Measurements from ENCODE around the gene CARD14.
"Not testable (repeated sequence)": the region's sequence is repeated elsewhere in the genome, so short reads cannot be mapped to it uniquely, and the experiment has no call there.

The CARD14 gene

GRCh38 chr17:80248894-80249710 is 79.3 kb downstream of the CARD14 start:
- DNase-seq (ENCODE audit: low read depth, low spot score) = no peak

GRCh38 chr17:80251966-80252365 is 82.1 kb downstream of the CARD14 start:
- no peak for DNase-seq (ENCODE audit: low read depth, low spot score)

GRCh38 chr17:80252871-80253270 is 83.0 kb downstream of the CARD14 start:
- DNase-seq (ENCODE audit: low read depth, low spot score) = peak; percentile 68

GRCh38 chr17:80253631-80254395 is 84.0 kb downstream of the CARD14 start:
- DNase-seq (ENCODE audit: low read depth, low spot score) = no peak

- DNase-seq (ENCODE audit: low read depth, low spot score) = peak; percentile 91
Measured at GRCh38 chr17:80254396-80255251, 84.8 kb downstream of the CARD14 start.

- no peak for DNase-seq (ENCODE audit: low read depth, low spot score)
Measured at GRCh38 chr17:80256034-80256350, 86.2 kb downstream of the CARD14 start.

- DNase-seq (ENCODE audit: low read depth, low spot score) = no peak
Measured at GRCh38 chr17:80257716-80258213, 87.9 kb downstream of the CARD14 start.

- not testable (repeated sequence) for DNase-seq (ENCODE audit: low read depth, low spot score)
Measured at GRCh38 chr17:80258296-80258695, 88.5 kb downstream of the CARD14 start.

All from astrocyte of the hippocampus (primary cell).